ENCODE measurements around the gene ACSL1.
"Not testable (repeated sequence)": the region's sequence is repeated elsewhere in the genome, so short reads cannot be mapped to it uniquely, and the experiment has no call there.

ACSL1 gene

GRCh38 chr4:184755278-184755677 lies 70.5 kb downstream of the ACSL1 start:
- DNase-seq (ENCODE audit: low read depth in 2 of 2) = no peak

DNA sequence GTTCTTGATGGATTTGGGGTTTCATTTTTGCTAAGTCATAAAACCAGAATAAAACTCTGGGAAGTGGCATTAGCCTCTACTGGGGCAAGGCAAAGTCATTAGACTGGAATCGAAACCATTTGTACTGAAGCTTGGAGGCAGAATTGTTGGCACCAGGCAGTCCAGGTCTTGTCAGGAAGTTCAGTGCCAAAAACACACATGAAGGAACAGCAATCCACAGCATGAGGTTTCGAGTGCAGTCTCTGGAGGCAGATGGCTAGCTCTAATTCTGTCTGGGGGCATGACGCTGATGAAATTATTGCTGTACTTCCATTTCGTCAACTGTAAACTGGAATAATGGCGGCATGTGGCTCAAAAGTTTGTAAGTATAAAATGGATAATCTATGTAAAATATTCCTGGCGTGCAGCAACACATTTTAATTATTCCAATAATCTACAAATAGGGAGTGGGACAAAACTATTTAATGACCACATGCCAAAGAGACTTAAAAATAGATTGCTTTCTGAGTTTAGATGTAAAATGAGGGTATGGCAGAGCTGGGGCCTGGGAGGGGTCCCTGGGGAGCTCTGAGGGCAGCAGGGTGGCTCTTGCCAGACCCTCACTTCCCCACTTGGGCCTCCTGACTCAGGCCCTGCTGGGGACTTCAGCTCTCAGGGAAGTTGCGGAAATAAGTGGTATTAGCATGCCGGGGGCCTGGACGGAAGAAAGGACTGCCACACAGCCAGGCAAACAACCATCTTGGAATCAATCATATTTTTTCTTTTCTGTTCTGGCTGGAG lies 73.1 kb downstream of the ACSL1 start:
- DNase-seq (ENCODE audit: low read depth in 2 of 2) = no peak

GRCh38 chr4:184751585-184751956 lies 74.2 kb downstream of the ACSL1 start:
- DNase-seq (ENCODE audit: low read depth in 2 of 2) = no peak

DNA sequence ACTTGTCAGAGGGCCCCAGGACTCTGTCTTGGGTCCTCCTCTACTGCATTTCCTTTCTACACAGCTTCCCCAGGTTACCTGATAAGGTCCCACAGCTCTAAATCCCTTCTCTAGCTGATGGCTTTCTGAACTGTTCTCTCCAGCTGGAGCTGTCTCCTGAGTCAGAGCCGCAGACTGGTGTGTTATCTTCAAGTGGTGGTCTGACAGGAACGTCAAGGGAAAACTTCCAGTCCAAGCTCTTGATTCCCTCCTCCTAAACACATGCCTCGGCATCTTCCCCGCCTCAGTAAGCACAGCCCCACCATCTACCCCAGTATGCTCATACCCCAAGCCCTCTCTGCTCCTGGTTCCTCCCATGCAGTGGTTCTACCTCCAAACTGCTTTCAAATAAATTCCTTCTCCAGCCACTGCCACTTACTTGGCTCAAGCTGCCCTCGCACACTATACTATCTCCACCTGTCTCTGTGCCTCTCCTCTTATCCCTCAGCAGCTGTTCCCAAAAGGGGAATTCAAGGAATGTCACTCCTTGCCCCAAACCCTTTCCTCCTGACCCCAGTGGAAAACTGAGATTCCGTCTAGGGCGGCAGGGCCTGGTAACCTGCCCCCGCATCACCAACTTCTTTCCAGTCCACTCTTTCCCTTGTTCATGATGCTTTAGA lies 74.7 kb downstream of the ACSL1 start:
- DNase-seq (ENCODE audit: low read depth in 2 of 2) = no peak

- DNase-seq (ENCODE audit: low read depth in 2 of 2) = no peak
These were observed 77.5 kb downstream of the ACSL1 start for GRCh38 chr4:184748251-184748652.

DNA sequence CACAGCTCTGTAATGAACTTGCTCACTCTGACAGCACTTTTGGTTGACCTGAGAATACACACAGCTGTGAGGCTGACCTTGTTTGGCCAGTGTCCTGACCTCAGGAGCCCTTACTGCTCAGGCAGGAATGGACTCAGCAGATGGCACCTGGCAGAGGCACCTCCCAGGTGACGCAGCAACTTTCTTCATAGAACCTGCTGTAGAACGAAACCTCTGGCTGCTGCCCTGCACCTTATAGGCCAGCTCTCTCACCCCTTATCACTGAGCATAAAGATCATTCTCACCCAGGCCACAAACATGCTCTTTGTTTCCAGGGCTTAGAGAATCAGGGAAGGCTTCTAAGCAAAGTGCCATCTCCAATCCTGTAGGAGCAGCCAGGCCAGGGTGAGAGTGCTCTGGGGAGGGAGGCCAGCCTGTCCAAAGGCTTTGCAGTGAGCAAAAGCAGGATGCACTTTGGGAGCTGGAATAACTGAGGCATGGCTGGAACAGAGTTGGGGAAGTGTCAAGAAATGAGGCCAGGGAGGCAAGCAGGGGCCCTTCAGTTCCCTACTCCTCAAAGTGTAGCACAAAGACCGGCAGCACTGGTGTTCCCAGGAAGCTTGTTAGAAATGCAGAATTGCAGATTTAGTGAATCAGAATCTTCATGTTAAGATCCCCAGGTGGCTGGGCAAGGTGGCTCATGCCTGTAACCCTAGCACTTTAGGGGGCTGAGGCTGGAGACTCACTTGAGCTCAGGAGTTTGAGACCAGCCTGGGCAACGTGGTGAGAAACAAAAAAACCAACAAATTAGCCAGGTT lies 78.5 kb downstream of the ACSL1 start:
- DNase-seq (ENCODE audit: low read depth in 2 of 2) = no peak

DNA sequence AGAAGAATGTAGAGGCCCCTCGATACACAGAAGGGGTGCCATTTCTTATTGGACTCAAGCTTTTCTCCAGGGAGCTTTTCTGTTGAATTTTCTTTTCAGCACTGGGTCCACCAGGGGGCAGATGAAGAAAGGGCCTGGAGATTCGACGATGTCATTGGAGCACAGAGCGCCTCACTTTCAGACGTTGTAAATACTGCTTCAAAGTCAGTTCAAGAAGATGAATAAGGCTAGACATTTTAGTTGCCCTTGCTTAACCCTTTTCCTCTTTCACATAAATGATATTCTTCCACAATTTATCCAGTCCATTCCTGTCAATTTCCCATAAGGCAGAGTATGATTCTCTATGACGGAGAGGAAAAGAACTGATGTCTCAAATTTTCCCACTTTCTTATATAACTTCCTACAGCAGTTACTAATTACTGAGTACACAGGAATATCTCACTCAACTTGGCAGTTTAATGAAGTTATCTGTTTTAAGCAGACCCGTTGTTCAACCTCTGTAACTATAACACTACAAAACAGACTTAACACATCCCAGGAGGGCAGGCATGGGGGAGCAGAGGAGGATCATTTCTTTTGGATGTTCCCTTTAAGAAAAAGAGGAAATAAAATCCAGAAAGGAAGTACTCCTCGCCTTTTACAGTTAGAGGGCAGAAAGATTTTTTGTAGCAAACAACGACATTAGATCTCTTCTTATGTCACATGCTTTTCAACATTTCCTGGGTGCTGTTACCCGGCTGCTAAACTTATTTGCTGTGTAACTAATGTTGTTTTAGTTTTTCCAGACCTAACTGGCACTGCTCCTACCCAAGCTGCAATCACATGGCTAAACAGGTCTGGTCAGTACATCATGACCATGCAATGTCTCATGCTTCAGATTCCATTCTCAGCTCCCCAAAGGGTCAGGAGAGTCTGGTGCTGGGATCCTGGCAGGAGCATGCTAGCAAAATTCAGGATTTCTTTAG lies 79.7 kb downstream of the ACSL1 start:
- peak; percentile 51 to 73 for DNase-seq (ENCODE audit: low read depth in 2 of 2)

DNA sequence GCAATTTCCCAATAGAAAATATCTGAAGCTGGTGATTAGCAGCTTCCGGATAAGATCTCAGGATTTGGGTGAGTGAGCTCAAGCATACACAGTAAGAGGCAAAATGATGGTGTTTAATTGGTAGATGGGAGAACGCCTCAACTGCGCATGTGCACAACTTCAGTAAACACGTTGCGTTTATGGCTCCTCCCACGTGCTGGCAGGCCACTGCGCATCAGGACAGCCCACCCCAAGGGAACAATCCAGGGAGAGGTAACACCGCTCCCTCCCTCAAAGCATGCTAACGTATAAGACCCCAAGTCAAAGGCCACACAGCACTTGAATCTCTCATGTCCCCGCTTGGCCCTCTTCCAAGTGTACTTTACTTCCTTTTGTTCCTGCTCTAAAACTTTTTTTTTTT lies 81.5 kb downstream of the ACSL1 start:
- DNase-seq (ENCODE audit: low read depth in 2 of 2) = no peak

- no peak for DNase-seq (ENCODE audit: low read depth in 2 of 2)
These were observed 82.1 kb downstream of the ACSL1 start for GRCh38 chr4:184743650-184744049.

DNA sequence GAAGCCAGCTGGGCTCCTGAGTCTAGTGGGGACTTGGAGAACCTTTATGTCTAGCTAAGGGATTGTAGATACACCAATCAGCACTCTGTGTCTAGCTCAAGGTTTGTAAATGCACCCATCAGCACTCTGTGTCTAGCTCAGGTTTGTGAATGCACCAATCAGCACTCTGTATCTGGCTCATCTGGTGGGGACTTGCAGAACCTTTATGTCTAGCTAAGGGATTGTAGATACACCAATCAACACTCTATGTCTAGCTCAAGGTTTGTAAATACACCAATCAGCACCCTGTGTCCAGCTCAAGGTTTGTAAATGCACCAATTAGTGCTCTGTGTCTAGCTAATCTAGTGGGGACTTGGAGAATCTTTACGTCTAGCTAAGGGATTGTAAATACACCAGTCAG lies 84.1 kb downstream of the ACSL1 start:
- not testable (repeated sequence) for DNase-seq (ENCODE audit: low read depth in 2 of 2)

- no peak for DNase-seq (ENCODE audit: low read depth in 2 of 2)
These were observed 84.8 kb downstream of the ACSL1 start for GRCh38 chr4:184740980-184741391.

DNA sequence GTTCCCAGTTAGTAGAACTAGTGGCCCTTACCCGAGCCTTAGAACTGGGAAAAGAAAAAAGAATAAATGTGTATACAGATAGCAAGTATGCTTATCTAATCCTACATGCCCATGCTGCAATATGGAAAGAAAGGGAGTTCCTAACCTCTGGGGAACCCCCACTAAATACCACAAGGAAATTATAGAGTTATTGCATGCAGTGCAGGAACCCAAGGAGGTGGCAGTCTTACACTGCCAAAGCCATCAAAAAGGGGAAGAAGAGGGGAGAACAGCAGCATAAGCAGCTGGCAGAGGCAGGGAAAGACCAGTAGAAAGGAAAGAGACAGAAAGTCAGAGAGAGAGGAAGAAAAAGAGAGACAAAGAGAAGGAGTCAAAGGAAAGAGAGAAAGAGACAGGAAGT lies 86.2 kb downstream of the ACSL1 start:
- not testable (repeated sequence) for DNase-seq (ENCODE audit: low read depth in 2 of 2)

DNA sequence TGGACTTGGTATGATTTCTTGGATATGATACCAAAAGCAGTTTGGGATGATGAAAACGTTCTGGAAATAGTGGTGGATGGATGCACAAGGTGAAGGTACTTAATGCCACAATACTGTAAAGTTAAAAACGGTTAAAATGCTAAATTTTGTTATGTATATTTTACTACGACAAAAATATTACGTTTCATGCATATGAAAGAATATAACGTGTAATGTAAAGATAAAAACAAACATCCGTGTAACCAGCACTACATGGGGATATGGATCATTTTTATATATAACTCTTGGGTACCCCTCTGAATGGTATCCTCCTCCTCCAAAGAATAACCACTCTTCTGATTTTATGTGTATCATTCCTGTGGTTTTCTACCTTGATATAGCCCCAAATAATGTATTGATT lies 91.0 kb downstream of the ACSL1 start:
- no peak for DNase-seq (ENCODE audit: low read depth in 2 of 2)

- DNase-seq (ENCODE audit: low read depth in 2 of 2) = peak; percentile 91 to 92
These were observed 91.9 kb downstream of the ACSL1 start, which contains the start of gene CENPU for GRCh38 chr4:184733654-184734524. TSS of gene CENPU (minus strand) at chr4:184734096. CDS start at chr4:184734062, 34 bp downstream.

DNA sequence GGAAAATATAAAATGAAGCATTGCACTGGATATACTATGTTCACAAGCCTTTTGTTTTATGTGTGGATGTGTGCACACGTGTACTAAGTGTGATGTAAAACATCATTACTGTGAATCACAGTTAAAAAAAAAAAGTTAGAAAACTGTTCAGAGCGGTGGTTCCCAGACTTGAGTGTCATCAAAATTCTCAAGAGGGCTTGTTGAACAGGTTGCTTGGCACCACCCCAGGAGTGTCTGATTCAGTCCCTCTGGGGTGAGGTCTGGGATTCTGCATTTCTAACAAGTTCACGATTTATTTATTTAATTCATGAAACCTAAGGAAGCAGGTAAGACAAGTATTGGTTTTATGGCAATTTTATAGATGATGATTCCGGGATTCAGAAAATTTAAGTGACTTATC lies 93.6 kb downstream of the ACSL1 start:
- DNase-seq (ENCODE audit: low read depth in 2 of 2) = no peak

- no peak for DNase-seq (ENCODE audit: low read depth in 2 of 2)
These were observed 94.7 kb downstream of the ACSL1 start for GRCh38 chr4:184731056-184731455.

DNA sequence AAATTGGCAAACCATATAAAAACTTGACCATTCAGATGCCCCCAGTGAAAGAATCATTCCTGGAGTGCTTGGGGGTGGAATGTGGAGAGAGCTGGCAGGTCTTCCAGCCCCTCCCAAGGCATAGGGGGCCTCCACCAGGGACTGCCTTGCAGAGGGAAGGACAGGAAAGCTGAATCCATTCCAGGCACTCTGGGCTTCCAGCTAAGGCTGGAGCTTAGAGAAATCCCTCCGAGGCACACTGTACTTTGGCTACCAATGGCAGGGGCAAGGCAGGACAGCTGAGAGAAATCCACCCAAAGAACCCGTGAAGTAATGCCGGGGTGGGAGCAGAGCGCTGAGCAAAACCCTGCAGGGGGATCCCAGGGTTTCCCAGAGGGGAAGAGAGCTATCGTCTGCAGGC lies 95.8 kb downstream of the ACSL1 start:
- DNase-seq (ENCODE audit: low read depth in 2 of 2) = no peak

GRCh38 chr4:184728858-184729257 lies 96.9 kb downstream of the ACSL1 start:
- no peak for DNase-seq (ENCODE audit: low read depth in 2 of 2)

GRCh38 chr4:184727430-184727829 lies 98.3 kb downstream of the ACSL1 start:
- DNase-seq (ENCODE audit: low read depth in 2 of 2) = no peak

DNA sequence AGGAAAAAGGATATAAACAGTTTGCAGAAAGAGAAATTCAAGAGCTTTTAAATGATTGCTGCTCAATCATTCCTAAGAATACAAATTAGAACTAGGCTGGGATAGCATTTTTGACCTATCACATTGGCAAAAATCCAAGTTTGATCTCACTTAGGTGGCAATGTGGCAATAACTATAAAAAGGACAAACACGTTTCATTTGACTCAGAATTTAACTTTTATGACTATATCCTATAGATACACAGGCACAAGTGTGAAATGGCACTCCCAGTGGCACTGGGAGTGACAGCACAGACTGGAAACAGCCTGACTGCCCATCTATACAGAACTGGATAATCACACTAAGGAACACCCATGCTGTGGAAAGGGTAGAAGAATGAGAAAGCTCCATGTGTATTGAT lies 103.0 kb downstream of the ACSL1 start:
- no peak for DNase-seq (ENCODE audit: low read depth in 2 of 2)
